NCI-H1105 treated with DMSO at 0.1 percent for 48 hours (cell line): ENCODE measurements around the gene MED8.

ENCODE experiments used
- DNase-seq: peaks from one replicate; lab custom pipeline; 2025; lab: John Stamatoyannopoulos, UW

MED8 gene

DNA sequence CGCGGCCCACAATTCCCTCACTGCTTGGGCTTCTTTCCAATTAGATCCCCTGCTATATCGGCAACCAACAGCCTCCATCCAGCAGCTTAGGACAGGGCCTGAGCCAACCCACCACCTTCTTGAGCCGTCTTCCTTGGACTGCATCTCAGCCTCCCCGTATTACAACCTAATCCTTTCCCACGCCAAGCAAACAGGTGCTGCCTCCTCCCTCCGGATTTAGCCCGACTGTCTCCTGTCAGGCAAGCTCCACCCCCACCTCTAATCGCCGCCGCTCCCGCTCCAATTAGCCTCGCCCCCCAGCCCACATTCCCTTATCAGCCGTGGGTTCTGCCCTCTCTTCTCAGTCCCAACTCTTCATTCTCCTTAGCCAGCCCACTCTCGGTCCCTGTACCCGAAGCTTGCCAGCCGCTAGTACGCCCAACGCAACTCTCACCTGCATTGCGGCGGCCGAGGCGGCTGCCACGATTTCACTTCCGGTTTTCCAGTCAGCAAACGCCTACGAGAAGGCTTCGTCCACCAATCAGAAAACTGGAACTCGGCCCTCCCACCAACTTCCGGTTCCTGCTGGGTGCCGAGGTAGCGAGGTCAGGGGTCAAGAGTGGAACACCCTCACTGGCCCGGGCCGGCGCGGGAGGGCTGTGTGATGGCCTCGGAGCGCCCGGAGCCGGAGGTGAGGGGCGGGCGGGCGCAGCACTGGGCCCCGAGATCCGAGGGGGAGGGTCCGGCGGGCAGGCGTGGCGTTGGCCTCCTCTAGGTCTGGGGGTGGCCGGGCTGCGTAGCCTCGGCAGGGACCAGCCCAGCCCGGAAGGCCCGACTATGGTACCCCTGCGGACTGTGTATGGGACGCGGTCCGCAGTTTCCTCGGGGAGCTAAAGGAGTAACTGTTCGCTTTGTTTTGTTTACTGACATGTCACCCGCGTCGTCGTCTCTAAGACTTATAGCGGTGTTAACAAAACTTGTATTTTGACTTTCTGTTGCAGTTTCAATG is at the start of gene MED8, which contains the start of gene SZT2:
Gene MED8, minus strand, starts transcription at position 475 of the 988 bp plus-strand sequence. Its CDS starts 36 bp downstream, at position 439.
Gene SZT2, plus strand, starts transcription at position 574 of the 988 bp plus-strand sequence. Its CDS starts 70 bp downstream, at position 644.
- DNase-seq: peak; percentile 95

DNA sequence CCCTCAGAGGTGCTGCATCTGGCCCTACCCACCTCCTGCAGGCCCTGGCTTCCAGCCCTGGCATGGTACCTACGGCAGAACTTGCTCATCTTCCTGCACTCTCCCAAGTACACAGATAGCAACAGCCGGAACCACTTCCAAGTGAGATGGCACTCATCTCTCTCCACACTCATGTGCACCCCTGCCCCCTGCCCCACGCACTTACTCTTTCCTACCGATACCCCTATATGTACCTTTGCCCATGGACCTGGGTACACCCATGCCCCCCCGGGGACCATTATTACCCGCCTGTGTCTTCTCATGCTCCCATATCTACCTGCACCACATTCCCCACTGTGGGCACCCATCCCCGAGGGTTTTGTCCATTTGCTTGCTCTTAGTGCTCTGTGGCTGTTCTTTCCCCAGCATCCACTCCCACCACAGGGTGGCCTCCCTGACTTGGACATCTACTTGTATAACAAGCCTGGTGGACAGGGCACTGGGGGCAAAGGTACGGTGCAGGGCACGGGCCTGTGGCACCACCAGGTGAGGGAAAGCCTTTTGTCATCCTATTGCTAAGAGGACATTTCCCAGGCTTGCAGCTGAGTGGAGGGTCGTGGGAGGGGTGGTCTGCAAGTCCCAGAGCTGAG is 49.5 kb upstream of the MED8 start:
- no peak for DNase-seq

GRCh38 chr1:43438576-43438952 is 49.0 kb upstream of the MED8 start:
- DNase-seq: no peak

DNA sequence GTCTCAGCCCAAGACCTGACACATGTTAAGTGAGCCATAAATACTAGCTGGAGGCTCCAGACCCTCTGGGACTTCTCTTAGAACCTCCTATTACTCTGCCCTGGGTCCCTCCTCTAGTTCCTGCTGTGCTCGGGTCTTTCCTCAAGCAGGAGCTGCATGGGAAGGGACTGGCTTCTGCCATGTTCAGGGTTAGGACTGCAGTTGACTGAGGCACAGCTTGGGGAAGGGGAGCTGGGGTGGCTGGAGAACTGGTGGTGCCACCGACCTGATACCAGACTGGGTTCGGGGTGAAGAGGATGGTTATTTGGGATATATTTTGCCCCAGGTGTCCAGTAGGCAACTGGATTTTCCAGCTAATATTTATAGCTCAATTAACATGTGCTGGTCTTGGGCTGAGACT is 48.4 kb upstream of the MED8 start:
- DNase-seq: no peak

DNA sequence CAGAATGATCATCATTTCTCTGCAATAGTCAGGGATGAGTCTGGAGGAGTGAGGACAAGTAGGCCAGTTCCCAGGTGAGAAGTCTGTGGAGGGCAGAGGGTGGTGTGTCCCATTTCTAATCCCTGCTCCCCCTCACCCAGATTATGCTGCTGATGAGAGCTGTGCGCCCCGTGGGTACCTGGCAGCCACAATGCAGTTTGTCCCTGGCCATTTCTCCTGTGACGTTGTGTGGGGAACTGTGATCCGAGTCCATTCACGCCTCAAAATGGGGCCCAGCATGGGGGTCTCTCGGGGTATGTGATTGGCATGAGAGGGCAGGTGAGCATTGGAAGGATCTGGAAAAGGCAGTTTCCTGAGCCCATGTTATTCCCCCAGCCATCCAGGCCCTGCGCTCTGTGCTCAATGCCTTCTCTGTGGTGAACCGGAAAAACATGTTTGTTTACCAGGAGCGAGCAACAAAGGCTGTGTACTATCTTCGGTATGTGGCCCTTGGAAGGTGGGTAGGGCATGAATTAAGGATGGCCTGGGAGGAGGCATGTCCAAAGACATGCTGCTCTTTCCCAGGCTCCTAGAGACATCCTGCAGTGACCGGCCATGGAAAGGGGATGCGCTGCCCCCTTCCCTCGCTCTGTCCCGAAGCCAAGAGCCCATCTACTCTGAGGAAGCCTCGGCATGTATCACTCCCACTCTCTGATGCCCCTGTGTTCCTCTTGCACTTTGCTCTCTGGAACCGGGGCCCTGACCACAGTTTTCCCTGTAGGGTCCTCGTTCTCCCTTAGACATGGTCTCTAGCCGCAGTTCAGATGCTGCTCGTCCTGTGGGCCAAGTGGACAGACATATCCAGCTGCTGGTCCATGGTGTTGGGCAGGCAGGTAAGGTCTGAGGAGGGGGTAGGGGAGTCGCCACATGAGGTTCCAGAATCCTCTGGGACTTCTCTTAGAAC is 47.7 kb upstream of the MED8 start:
- no peak for DNase-seq

DNA sequence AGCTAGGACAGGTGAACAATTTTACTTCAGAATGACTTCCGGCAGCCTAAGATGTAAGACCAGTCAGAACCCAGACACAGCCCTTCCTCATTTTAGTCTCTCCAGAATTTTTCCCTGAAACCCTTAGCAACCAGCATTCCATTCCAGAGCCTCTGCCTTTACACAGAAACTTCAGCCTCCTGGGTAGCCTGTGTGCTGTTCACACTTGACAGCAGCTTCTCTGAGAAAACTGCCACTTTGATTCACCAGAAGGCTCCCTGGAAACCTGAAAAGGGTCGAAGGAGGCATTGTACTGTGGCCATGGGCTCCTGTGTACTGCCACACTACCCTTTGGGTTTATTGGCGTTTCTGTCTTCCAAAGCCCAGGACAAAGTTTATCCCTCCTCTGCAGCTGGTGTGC is 46.8 kb upstream of the MED8 start:
- DNase-seq: no peak

DNA sequence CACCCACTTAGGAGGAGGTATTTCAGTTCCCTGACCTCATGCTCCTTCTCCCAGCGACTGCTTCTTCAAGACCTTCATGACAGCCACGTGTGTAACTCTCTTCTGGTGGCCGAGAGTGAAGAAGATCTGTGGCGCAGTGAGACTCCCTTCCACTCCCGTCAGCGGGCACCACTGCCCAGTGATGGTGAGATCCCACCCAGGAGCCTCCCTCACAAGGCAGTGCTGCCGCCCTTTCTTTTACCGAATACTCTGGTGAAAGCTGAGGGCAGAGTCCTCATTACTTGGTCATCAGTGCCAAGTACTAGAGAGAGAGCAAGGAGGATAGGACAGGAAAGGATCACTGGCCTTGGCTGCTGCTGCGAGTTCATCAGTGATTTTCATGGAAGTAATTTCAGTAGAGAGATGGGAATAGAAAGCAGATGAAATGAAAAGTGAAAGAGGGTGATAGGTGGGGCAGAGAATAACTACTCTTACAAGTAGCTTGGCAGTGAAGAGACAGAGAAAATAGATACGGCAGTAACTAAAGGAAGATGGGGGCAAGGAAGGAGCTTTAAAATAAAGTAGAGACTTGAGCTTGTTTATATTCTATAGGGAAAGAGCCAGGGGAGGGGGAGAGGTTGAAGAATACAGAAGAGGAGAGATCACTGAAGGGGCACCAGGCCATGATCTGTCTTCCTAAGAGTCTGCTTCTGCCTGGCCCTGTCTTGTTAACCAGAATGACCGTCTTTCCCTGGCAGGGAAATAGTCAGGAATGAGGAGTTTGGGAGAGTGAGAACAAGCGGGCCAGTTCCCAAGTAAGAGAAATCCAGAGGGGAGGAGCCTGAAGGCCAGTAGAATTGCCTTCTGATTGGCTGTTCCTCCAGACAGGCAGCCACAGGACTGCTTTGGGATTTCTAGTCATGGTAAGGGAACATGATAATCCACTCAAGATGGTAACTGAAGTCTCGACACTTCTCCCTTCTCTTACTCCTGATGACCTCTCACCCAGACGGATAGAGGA is 45.8 kb upstream of the MED8 start:
- no peak for DNase-seq

- no peak for DNase-seq
Observed at GRCh38 chr1:43434256-43434655, 44.7 kb upstream of the MED8 start.

- no peak for DNase-seq
Observed at GRCh38 chr1:43432907-43433306, 43.3 kb upstream of the MED8 start.

DNA sequence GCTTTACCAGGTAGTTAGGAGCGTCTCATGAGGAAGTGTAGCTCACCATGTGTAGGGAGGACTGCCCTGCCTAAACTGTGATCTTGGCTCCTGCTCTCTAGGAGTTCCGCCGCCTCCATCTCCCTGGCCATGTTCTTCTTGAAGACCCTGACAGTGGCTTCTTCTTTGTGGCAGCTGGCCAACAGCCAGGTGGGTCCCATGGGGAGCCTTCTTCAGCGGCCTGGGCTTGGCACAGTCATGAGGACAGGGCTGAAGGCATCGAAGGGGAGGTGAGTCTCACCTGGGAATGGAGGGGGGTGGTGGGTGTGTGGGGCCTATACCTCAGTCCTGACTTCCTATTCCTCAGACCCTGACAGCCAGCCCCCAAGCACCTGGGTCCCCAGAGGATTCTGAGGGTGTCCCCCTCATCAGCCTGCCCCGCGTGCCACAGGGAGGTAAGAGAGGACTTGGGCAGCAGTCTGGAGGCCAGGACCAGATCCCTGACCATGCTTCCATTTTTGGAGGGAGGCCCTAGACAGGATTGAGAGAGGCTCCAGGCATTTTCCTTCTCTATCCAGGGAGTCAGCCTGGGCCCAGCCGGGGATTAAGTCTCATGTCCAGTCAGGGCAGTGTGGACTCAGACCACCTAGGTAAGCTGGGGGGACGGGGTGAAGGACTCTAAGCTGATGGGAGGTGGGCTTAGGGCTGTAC is 42.7 kb upstream of the MED8 start:
- DNase-seq: no peak

DNA sequence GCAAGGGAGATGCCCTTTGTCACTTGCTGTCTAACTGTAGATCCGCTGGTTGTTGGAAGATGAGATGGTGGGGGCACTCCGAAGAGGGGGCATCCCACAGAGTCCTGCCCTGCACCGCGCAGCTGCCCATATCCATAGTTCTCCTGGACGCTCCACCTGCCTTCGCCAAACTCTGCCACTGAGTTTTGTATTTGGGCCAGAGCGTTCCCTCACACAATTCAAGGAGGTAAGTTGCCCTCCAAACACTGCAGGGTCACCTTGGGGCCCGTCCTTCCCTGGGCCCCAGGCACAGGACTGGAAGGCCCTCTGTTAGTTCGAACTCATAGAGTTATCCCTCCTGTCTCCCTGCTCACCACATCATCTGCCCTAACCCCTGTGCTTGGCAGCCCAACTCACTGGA is 42.1 kb upstream of the MED8 start:
- no peak for DNase-seq

- no peak for DNase-seq
Observed at GRCh38 chr1:43430831-43431230, 41.2 kb upstream of the MED8 start.

DNA sequence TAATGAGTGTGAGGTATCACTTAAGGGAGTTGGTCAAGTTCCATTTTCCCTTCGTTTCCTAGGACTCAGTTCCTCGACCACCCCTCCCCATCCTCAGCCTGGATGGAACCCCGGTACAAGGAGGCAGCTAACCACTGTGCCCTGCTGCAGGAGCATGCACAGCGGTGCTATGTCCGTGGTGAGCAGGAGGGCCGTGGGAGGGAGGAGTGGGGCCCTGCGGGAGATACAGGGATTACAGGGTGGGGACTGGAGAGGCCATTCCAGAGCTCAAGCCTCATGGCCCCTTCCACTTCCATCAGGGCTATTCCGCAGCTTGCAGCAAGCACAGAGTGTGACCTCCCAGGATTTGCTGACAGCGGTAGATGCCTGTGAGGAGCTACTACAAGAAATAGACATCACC is 38.3 kb upstream of the MED8 start:
- DNase-seq: no peak

DNA sequence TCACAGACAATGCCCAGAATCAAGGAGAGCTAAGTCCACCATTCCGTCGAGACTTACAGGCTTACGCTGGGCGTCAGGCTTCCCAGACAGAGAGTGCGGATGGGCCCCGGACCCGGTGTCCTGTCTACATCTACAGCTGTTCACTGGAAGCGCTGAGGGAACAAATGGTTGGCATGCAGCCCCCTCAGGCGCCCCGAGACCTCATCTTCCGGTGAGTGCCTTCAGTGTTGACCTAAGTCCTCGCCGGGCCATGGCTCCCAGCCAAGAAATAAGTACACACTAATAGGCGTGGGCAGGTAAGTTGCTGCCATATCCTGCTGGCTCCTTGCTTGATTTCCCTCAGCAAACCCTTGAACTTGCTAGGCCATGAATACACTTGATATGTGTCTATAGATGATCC is 37.9 kb upstream of the MED8 start:
- DNase-seq: no peak

DNA sequence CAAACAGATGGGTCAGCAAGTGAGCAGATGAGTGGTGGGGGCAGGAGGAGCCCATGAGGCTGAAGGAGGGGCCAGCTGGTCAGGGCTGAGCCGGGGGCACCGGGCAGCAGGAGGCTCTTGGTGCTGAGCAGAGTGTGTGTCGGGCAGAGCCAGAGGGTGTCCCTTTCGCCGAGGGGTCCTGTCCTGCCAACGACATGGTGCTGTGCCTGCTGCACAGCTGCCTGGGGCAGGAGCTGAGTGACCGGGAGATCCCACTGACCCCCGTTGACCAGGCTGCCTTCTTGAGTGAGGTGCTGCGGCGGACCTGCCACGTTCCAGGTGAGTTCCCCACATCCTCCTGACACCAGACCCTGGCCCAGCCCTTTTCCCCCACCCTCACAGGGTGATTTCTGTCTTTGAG is 36.6 kb upstream of the MED8 start:
- DNase-seq: no peak

DNA sequence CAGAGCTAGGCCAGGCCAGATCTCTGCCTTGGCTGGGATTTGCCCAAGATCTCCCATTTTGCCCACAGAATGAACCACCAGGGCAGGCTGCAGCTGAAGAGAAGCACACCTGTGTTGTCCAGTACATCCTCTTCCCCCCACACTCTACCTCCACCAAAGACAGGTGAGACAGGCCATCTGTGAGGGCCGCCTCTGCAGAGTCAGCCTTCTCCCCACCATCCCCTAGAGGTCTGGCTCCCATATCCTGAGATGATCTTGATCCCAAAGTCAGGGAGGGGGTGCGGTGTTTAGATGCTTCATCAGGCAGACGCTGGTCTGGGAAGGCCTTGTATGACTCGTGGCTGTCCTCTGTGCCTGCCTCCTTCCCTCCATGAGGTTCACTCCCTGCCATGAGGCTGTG is 35.4 kb upstream of the MED8 start:
- DNase-seq: no peak

DNA sequence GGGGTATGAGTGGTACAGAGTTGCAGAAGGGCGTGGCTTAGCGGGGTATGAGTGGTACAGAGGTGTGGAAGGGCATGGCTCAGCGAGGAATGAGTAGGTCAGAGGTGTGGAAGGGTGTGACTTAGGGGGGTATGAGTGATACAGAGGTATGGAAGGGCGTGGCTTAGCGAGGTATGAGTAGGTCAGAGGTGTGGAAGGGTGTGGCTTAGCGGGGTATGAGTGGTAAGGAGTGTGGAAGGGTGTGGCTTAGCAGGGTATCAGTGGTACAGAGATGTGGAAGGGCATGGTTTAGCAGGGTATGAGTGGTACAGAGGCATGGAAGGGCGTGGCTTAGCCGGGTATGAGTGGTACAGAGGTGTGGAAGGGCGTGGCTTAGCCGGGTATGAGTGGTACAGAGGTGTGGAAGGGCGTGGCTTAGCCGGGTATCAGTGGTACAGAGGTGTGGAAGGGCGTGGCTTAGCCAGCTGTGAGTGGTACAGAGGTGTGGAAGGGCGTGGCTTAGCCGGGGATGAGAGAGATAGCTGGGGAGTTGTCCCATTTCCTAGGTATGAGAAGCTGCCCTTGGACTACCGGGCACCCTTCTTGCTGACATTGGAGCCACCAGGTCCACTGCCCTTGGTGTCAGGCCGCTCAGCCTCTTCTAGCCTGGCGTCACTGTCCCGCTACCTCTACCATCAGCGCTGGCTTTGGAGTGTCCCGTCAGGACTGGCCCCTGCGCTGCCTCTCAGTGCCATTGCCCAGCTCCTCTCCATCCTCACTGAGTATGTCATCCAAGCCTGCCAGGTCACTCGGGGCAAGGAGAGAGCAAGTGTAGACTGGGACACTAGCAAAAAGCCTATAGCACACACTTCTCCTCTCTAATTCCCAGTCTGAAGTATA is 34.3 kb upstream of the MED8 start:
- no peak for DNase-seq

GRCh38 chr1:43422995-43423671 is 33.5 kb upstream of the MED8 start:
- no peak for DNase-seq
